Small intestine (tissue), 16 donors: ENCODE measurements around the gene CCDC138. TPM values are rescaled to one million over a fixed set of nuclear protein-coding genes. Genes with fewer than 3 reads are reported as not detected.
"Not testable (repeated sequence)": the region's sequence is repeated elsewhere in the genome, so short reads cannot be mapped to it uniquely, and the experiment has no call there.

Experiments used
- DNase-seq, 2 donors: peaks; one replicate each; pipeline versions ENCODE4 v3.0.0 to v3.0.0-alpha.2; 2013
- FAIRE-seq: peaks from 2 replicates; lab custom pipeline; 2012; peaks lifted over from hg19 to GRCh38; lab: Jason Lieb, UNC
- H3K27ac ChIP-seq, 3 donors: one replicate each; pipeline ENCODE4 v1.5.1; 2013; ENCODE audit warnings: low read length in 2 of 3, mild to moderate bottlenecking in 2 of 3, control low read depth in 1 of 3, inconsistent platforms in 1 of 3, low read depth in 1 of 3, moderate library complexity in 1 of 3
- H3K27me3 ChIP-seq, 3 donors: one replicate each; pipeline ENCODE4 v1.6.1; 2013; ENCODE audit warnings: low read length in 3 of 3, inconsistent platforms in 1 of 3; ENCODE audit not compliant: control insufficient read depth in 3 of 3, insufficient read depth in 3 of 3
- H3K36me3 ChIP-seq, 3 donors: one replicate each; pipeline ENCODE4 v1.6.1; 2013; ENCODE audit warnings: low read length in 3 of 3, inconsistent platforms in 1 of 3, low read depth in 1 of 3, mild to moderate bottlenecking in 1 of 3, moderate library complexity in 1 of 3; ENCODE audit not compliant: control insufficient read depth in 3 of 3, insufficient read depth in 2 of 3
- H3K4me1 ChIP-seq, 3 donors: one replicate each; pipeline ENCODE4 v1.6.1; 2013; ENCODE audit warnings: low read length in 2 of 3, inconsistent platforms in 1 of 3, low read depth in 1 of 3, mild to moderate bottlenecking in 1 of 3, moderate library complexity in 1 of 3; ENCODE audit not compliant: control insufficient read depth in 3 of 3, insufficient read depth in 2 of 3
- H3K4me3 ChIP-seq, 3 donors: one replicate each; pipeline ENCODE4 v1.5.1; 2013; ENCODE audit warnings: low read length in 3 of 3, control low read depth in 1 of 3, inconsistent platforms in 1 of 3, low read depth in 1 of 3, mild to moderate bottlenecking in 1 of 3, moderate library complexity in 1 of 3
- H3K9me3 ChIP-seq, 2 donors: one replicate each; pipeline ENCODE4 v1.6.1; 2013; ENCODE audit warnings: low read depth in 1 of 2, low read length in 1 of 2; ENCODE audit not compliant: control insufficient read depth in 2 of 2, insufficient read depth in 1 of 2
- WGBS, 3 donors: extraction: QIAGEN DNeasy Blood & Tissue Kit; methylation state at CpG; one replicate each; pipeline ENCODE4 v1.1.7; 2013; 5-methylcytosine and 5-hydroxymethylcytosine counted together
- long read RNA-seq, 10 donors: transcript quantifications; one replicate each; lab custom pipeline, GENCODE V29; 2026
- polyA plus RNA-seq, 4 donors: library from polyadenylated mRNA; stranded (reverse) in 3 of 4; unstranded in 1 of 4; fragments of 200-250 nt in 3 of 4; fragments of 120-200 nt in 1 of 4; gene quantifications; one replicate each; pipeline versions ENCODE4 v1.2.1 to v1.2.3, GENCODE V29; 2013
- donor health status: healthy with polysubstance abuse.
- donor health status: control.
- donor health status: control.
- donor health status: Bipolar disorder and iron deficiency.
- donor health status: healthy.

CCDC138 gene
- polyA plus RNA-seq = 1 to 10 TPM in 3 of 4 donors, under 1 TPM in 1; 0.89 to 6.2 (median 2.2) TPM
- long read RNA-seq, donor 1 = 0 reads
- long read RNA-seq, donor 2 = 0 reads
- long read RNA-seq, donor 3, partial matches to known transcripts = 0 of 1 reads
- long read RNA-seq, donor 3, other reads (novel, unspliced or antisense) = 0 of 1 reads
- long read RNA-seq, donor 4 = 0 reads
- long read RNA-seq, donor 5 = 0 reads
- long read RNA-seq, donor 6 = 0 reads
- long read RNA-seq, donor 7 = 0 reads
- long read RNA-seq, donor 8 = 0 reads
- long read RNA-seq, donor 9 = 0 reads
- long read RNA-seq, donor 10, partial matches to known transcripts = 0 of 1 reads
- long read RNA-seq, donor 10, other reads (novel, unspliced or antisense) = 0 of 1 reads

GRCh38 chr2:108786354-108787215 is at the start of gene CCDC138:
TSS of gene CCDC138 (plus strand) at chr2:108786771. CDS start at chr2:108786823, 52 bp downstream.
- Histone ChIP-seq H3K27ac (peak within 1 kb of the TSS; percentile 90 to 91 (median 91)), H3K36me3 (peaks cover 6 to 13% (median 7%) of the 10 kb centered on the region in 3 donors), H3K4me1 (peaks cover 0 to 3% (median 0%) of the 10 kb centered on the region in 3 donors), H3K4me3 (peak within 1 kb of the TSS; percentile 60 to 100 (median 69)), H3K27me3 (no peaks in the 10 kb centered on the region), H3K9me3 (no peaks in the 10 kb centered on the region)
- FAIRE-seq (no peak), DNase-seq (peak; percentile 92 to 96)
- WGBS, 3 donors = 0 to 1% (median 0%) methylated on average over 65 to 78 of the region's 78 CpGs

- H3K9me3 ChIP-seq, H3K4me3 ChIP-seq, H3K36me3 ChIP-seq, H3K27me3 ChIP-seq, H3K4me1 ChIP-seq, DNase-seq, FAIRE-seq, H3K27ac ChIP-seq: not testable (repeated sequence)
- WGBS, 3 donors = 97 to 100% (median 97%) methylated on average over 7 to 9 of the region's 9 CpGs
Observed at GRCh38 chr2:108757973-108758372, 28.6 kb upstream of the CCDC138 start.

- not testable (repeated sequence) for H3K27ac ChIP-seq, H3K27me3 ChIP-seq, H3K4me3 ChIP-seq, H3K9me3 ChIP-seq, DNase-seq, FAIRE-seq, H3K4me1 ChIP-seq
- peaks cover 8 to 23% (median 10%) of the 10 kb centered on the region in 3 donors for H3K36me3 ChIP-seq
Observed at GRCh38 chr2:108762618-108763017, 24.0 kb upstream of the CCDC138 start.

- peaks cover 8 to 23% (median 10%) of the 10 kb centered on the region in 3 donors for H3K36me3 ChIP-seq
- not testable (repeated sequence) for FAIRE-seq, DNase-seq, H3K9me3 ChIP-seq, H3K4me1 ChIP-seq, H3K27ac ChIP-seq, H3K27me3 ChIP-seq, H3K4me3 ChIP-seq
- 92 to 94% (median 93%) methylated on average over 4 to 5 of the region's 5 CpGs for WGBS, 3 donors
Observed at GRCh38 chr2:108766671-108767070, 19.9 kb upstream of the CCDC138 start.

GRCh38 chr2:108767859-108768258 is 18.7 kb upstream of the CCDC138 start:
- H3K9me3 ChIP-seq, H3K4me3 ChIP-seq, H3K27ac ChIP-seq, H3K27me3 ChIP-seq, H3K4me1 ChIP-seq, DNase-seq, FAIRE-seq: not testable (repeated sequence)
- H3K36me3 ChIP-seq = peaks cover 10 to 29% (median 10%) of the 10 kb centered on the region in 3 donors
- 76 to 86% (median 85%) methylated on average over 1 of the region's 2 CpGs for WGBS, 3 donors

- no peaks in the 10 kb centered on the region for H3K27me3 ChIP-seq
- no peak overlapping the region for H3K27ac ChIP-seq
- 91 to 96% (median 94%) methylated on average over 3 of the region's 3 CpGs for WGBS, 3 donors
- no peak for DNase-seq
- no peaks in the 10 kb centered on the region for H3K9me3 ChIP-seq
- H3K4me1 ChIP-seq = no peaks in the 10 kb centered on the region
- H3K36me3 ChIP-seq = peaks cover 6 to 29% (median 14%) of the 10 kb centered on the region in 3 donors
- no peak overlapping the region for H3K4me3 ChIP-seq
- FAIRE-seq = no peak
Observed at GRCh38 chr2:108776475-108776874, 10.1 kb upstream of the CCDC138 start.

GRCh38 chr2:108778857-108779256 is 7.7 kb upstream of the CCDC138 start:
- H3K4me3 ChIP-seq = no peak overlapping the region
- H3K9me3 ChIP-seq = no peaks in the 10 kb centered on the region
- no peaks in the 10 kb centered on the region for H3K27me3 ChIP-seq
- DNase-seq (no peak), FAIRE-seq (no peak)
- no peaks in the 10 kb centered on the region for H3K4me1 ChIP-seq
- H3K36me3 ChIP-seq = peaks cover 10 to 25% (median 15%) of the 10 kb centered on the region in 3 donors
- no peak overlapping the region for H3K27ac ChIP-seq
- 71 to 95% (median 86%) methylated on average over 2 of the region's 2 CpGs for WGBS, 3 donors

GRCh38 chr2:108786008-108786353 is 590 bp upstream of the CCDC138 start:
- DNase-seq = no peak
- Histone ChIP-seq H3K4me3 (peak overlapping the region; percentile 32 to 100 (median 69)), H3K4me1 (peaks cover 0 to 3% (median 0%) of the 10 kb centered on the region in 3 donors), H3K36me3 (peaks cover 6 to 13% (median 9%) of the 10 kb centered on the region in 3 donors), H3K27me3 (no peaks in the 10 kb centered on the region), H3K9me3 (no peaks in the 10 kb centered on the region), H3K27ac (peak overlapping the region; percentile 85 to 91 (median 91))
- no peak for FAIRE-seq
- WGBS, 3 donors = 0% methylated on average over 1 of the region's 1 CpG
